ENCODE measurements around the gene CPN2.

CPN2 gene

DNA sequence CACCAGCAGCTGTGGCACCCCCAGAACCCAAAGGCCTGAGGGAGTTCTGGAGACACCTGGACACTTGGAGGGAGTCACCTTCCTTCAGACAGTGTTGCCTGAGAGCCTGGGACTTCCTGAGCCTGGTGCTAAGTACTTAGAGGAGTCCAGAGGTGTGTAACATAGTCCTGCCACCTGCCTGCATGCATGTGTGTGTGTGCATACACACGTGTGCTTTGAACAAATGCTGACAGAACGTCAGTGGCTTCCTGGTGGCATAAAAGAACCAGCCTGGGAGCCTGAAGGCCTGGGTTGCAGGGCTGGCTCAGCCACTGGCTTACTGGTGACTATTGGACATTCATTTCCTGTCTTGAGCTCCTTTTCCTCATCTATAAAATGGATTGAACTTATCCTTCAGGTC is 3.2 kb upstream of the CPN2 start:
- no peak overlapping the region for H3K4me3 ChIP-seq (ENCODE audit: low read depth, low read length)
- TF ChIP-seq, protein P1, sequence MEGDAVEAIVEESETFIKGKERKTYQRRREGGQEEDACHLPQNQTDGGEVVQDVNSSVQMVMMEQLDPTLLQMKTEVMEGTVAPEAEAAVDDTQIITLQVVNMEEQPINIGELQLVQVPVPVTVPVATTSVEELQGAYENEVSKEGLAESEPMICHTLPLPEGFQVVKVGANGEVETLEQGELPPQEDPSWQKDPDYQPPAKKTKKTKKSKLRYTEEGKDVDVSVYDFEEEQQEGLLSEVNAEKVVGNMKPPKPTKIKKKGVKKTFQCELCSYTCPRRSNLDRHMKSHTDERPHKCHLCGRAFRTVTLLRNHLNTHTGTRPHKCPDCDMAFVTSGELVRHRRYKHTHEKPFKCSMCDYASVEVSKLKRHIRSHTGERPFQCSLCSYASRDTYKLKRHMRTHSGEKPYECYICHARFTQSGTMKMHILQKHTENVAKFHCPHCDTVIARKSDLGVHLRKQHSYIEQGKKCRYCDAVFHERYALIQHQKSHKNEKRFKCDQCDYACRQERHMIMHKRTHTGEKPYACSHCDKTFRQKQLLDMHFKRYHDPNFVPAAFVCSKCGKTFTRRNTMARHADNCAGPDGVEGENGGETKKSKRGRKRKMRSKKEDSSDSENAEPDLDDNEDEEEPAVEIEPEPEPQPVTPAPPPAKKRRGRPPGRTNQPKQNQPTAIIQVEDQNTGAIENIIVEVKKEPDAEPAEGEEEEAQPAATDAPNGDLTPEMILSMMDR (IDR thresholded peaks at IDR 0.05; ENCODE audit: low read depth, low read length), result no peak

DNA sequence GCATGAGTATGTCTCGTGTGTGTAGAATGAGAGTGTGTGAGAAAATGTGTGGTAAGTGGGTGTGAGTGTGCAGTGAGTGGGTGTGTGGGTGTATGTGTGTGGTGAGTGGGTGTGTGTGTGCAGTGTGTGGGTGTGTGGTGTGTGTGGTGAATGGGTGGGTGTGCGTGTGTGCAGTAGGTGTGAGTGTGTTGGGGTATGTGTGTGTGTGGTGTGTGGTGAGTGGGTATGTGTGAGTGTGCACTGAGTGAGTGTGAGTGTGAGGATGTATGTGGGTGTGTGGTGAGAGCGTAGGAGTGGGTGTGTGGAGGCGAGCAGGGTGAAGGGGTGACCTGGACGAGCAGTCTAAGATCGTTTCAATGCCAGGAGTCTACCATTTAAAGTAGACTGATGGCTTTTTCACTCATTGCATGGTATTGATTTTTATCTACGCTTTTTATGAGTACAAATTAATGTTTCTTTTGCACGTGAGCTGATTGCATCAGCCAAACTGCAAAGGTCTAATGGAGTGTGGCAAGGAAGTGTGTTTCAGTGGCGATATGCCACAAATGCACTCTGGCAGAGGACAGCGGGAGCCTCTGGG is 1.6 kb upstream of the CPN2 start:
- TF ChIP-seq, protein P1 (IDR thresholded peaks at IDR 0.05; ENCODE audit: low read depth, low read length), result no peak
- H3K4me3 ChIP-seq (ENCODE audit: low read depth, low read length), result no peak overlapping the region

DNA sequence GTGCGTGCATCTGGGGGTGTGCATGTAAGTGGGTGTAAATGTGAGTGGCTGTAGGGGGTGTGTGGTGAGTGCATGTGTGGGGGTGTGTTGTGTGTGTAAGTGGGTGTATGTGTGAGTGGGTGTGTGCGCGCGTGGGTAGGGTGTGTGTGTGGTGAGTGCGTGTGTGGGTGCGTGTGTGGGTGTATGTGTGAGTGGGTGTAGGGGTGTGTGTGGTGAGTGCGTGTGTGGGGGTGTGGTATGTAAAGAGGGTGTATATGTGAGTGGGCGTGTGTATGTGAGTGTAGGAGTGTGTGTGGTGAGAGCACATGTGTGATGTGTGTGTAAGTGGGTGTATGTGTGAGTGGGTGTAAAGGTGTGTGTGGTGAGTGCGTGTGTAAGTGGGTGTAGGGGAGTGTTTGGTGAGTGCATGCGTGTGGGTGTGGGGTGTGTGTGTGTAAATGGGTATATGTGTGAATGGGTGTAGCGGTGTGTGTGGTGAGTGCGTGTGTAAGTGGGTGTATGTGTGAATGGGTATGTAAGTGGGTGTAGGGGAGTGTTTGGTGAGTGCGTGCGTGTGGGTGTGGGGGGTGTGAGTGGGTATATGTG is 916 bp upstream of the CPN2 start:
- no peak overlapping the region for H3K4me3 ChIP-seq (ENCODE audit: low read depth, low read length)
- TF ChIP-seq, protein P1 (IDR thresholded peaks at IDR 0.05; ENCODE audit: low read depth, low read length), result no peak

DNA sequence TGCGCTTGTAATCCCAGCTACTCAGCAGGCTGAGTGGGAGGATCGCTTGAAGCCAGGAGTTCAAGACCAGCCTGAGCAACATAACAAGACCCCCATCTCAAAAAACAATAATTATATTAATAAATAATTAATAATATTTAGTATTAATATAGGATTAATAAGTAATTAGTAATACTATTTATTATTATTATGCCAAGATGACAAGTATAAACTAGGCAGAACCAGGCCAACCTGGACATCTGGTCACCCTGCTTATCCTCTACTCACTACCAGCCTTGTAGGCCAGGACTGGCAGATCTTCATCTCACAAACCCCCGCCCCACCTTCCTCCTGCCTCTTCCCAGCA is 429 bp downstream of the CPN2 start:
- H3K4me3 ChIP-seq (ENCODE audit: low read depth, low read length), result no peak overlapping the region
- TF ChIP-seq, protein P1 (IDR thresholded peaks at IDR 0.05; ENCODE audit: low read depth, low read length), result no peak

DNA sequence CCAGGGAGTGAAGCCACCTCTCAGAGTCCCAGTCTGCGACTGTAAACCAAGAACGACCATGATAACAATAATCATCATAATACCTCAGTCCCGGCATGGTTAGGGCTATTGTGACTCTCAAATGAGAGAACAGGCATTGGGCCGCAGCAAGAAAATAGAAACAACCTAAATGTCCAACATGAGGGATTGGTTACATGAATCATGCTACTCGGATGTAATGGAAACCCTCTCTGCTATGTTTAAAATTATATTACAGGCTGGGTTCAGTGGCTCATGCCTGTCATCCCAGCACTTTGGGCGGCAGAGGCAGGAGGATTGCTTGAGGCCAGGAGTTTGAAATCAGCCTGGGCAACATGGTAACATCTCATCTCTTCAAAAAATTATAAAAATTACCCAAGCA is 2.8 kb downstream of the CPN2 start:
- no peak overlapping the region for H3K4me3 ChIP-seq (ENCODE audit: low read depth, low read length)
- TF ChIP-seq, protein P1 (IDR thresholded peaks at IDR 0.05; ENCODE audit: low read depth, low read length), result no peak

DNA sequence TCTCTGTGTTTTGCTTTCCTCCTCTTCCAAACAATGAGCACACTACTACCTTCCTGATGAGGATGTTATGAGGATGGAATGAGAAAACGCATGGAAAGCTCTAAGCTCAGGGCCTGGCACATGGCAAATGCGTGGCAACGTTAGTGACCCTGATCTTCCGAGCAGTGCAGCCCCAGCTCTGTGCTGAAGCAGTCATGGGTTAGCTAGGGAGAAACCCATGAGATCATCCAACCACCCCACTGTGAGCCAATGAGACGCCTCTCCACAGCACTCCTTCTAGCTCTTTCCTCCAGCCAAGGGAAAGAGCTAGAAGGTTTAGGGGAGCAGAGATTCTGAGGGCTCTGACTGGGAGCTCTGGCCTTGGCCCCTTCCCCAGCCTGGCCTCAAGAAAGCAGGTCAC is 4.5 kb downstream of the CPN2 start:
- no peak overlapping the region for H3K4me3 ChIP-seq (ENCODE audit: low read depth, low read length)
- TF ChIP-seq, protein P1 (IDR thresholded peaks at IDR 0.05; ENCODE audit: low read depth, low read length), result no peak

DNA sequence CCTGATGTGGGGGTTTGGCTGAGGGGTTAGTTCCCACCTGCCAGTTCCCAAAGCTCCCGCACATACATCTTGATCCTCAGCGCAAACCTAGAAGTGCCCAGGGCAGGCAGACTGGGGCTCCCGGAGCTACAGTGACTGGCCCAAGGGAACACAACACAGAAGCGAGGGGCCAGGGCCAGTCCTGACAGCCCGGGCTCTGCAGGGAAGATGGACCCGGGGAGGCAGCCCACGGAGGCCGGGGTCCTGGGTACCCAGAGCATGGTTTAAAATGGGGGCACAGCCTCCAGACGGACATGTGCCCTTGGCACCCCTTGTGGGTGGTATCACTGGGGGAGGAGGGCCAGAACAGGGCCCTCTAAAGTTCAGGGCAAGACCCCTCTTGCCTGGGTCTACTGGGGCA is 5.1 kb downstream of the CPN2 start:
- TF ChIP-seq, protein P1 (IDR thresholded peaks at IDR 0.05; ENCODE audit: low read depth, low read length), result no peak
- no peak overlapping the region for H3K4me3 ChIP-seq (ENCODE audit: low read depth, low read length)
